Hematopoietic multipotent progenitor cell treated with erythropoietin and hydrocortisone succinate and interleukin-3 and kit ligand, for 6 days (in vitro differentiated cells): Measurements from ENCODE around the gene ENOX1.
"Not testable (repeated sequence)": the region's sequence is repeated elsewhere in the genome, so short reads cannot be mapped to it uniquely, and the experiment has no call there.

Experiments used
- DNase-seq: peaks from one replicate; pipeline ENCODE4 v3.0.0-alpha.2; 2015

ENOX1 gene

GRCh38 chr13:43786766-43787517 lies at the start of gene ENOX1:
ENOX1 (minus strand) TSS chr13:43786972.
- peak; percentile 53 for DNase-seq

DNA sequence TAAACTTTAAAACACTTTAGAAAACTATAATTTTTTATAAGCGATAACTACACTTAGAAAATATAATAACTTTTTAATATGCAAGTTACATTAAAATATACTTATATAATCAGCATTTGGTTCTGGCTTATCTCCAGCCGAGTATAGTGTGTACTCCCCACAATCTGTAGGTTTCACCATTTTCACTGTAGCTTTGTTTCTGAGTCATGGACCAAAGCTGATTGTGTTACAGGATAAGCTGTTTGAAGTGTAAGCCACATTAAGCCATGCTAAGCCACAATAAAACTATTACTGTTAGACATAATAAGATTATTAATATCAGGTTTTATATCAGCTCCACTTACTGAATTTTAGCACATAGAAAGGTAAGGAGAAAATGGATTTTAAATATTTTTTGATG lies 48.9 kb upstream of the ENOX1 start:
- DNase-seq: peak; percentile 77

DNA sequence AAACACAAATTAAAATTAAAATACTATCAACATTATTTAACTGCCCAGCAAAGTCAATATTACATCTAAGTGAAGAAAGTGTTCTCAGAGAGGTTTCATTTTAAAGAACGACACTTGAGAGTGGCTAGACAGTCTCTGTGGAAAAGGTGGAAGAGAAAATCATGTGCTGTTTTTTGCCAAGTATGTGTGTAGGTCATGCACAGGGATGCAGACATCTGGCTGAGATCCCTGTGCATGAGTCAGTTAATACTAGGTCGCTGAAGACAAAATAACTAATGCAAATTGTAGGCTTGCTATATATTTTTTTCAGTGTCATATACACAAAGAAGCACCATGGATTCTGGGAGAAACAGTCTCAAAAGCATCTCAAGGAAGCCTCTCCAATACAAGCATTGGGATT lies 44.3 kb upstream of the ENOX1 start:
- no peak for DNase-seq

DNA sequence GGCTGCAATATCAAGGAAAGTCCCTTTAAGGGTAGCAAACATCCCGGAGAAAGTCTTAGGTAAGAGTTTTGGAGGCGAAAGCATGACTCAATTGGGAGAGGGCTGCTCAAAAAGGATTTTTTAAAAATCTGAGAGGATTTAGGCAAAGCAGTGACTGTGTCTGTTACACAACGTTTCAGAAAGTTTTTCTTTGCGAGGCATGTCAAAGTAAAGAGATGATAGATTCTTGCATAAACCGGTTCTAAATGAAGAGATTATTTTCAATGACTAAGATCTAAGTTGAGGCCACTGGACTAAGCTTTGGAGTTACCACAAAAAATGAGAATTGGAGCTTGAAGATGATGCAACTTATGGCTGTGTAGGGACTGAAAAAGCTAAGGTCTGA lies 43.7 kb upstream of the ENOX1 start:
- DNase-seq: peak; percentile 13

DNA sequence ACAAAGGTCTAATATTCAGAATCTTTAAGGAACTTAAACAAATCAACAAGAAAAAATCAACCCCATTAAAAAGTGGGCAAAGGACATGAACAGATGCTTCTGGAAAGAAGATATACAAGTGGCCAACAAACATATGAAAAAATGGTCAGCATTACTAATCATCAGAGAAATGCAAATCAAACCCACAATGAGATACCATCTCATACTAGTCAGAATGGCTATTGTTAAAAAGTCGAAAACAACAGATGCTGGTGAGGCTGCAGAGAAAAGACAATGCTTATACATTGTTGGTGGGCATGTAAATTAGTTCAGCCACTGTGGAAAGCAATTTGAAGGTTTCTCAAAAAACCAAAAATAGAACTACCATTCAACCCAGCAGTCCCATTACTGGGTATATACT lies 37.9 kb upstream of the ENOX1 start:
- not testable (repeated sequence) for DNase-seq

DNA sequence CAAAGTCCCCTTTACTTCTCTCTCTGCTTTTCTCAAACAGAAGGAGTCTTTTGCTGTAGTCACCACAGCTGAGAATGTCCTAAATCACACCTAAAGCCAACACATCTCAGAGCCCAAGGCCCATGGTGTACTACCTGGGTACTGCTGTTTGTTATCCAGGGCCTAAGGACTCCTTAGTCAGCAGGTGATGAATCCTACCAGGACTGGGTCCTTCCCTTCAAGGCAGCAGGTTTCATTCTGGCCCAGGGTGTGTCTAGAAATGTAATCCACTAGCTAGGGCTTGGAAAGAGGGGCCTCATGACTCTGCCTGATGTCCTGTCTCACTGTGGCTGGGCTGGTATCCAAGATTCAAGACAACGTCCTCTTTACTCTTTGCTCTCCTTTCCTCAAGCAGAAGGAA lies 36.2 kb upstream of the ENOX1 start:
- peak; percentile 15 for DNase-seq

GRCh38 chr13:43816401-43816889 lies 29.7 kb upstream of the ENOX1 start:
- no peak for DNase-seq

DNA sequence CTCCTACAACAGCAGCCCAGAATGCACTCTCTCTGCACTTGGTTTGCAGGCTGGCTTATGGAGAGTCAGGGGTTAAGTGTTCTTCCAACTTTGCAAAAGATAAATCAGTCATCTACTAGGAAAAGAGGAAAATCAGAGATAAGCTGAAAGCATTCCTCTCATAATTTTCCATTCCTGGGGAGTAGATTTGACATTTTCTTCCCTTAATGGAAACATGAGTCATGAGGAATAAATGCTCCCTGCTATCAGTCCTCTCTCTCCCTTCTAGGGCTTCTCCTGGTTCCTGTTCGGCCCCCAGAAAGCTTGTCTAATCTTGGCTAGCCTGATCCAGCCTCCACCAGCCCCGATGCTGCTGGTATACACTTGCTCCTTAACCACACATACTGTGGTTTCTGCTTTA lies 28.4 kb upstream of the ENOX1 start:
- no peak for DNase-seq

DNA sequence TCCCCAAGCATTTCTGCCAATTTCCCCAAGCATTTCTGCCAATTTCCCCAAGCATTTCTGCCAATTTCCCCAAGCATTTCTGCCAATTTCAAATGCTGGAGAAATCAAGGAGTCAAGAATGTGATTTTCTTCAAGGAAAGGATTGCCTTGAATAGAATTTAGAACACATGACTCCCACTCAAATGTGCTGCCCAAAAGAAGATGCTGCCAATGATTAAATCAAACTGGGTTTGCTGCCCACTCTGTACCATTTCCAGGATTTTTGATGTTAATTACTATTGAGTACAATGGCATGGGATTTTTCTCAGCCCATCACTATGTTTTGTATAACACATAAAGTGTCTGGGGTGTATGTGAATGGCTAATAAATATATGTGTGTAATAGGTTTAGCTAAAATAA lies 21.9 kb upstream of the ENOX1 start:
- no peak for DNase-seq

DNA sequence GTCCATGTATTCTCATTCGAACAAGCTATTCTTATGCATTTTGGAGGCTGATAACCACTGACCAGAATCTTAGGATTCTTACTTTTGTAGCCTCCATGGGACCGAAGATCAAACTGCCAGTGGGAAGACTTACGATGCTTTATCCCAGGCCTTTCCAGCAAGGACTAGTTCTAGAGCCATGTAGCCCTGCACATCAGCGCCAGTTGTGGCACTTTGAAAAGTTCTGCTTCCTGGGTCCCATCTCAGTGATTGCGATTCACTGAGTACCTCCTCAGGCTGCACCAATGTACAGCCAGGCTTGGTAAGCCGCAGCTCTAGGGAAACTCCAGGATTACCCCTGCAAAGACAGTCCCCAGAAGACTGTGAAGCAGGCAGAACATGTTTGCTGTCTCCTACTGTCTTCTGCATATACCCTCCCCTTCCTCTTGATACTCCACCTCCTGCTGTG lies 18.9 kb upstream of the ENOX1 start:
- no peak for DNase-seq

DNA sequence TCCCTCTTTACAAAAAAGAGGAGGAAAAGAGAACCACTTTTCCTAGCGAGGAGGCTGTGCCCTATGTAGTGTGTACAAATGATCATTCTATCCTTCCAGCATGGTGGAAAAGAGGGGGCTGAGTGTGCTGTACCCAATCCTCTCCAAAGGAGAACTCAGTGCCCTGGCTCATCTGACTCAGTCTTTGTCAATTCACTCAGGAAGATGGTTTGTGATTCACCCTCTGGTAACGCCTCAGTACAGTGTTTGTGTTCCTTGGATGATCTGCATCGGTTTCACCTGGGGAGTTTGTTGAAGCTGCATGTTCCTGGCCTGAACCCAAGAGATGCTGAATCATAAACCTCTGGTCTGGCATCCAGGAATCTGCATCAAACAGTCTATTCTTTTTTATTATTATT lies 18.3 kb upstream of the ENOX1 start:
- DNase-seq: no peak

- peak; percentile 81 for DNase-seq
Observed at GRCh38 chr13:43804461-43805070, 17.8 kb upstream of the ENOX1 start.

- no peak for DNase-seq
Observed at GRCh38 chr13:43802511-43802910, 15.7 kb upstream of the ENOX1 start.

- no peak for DNase-seq
Observed at GRCh38 chr13:43800828-43801227, 14.1 kb upstream of the ENOX1 start.

DNA sequence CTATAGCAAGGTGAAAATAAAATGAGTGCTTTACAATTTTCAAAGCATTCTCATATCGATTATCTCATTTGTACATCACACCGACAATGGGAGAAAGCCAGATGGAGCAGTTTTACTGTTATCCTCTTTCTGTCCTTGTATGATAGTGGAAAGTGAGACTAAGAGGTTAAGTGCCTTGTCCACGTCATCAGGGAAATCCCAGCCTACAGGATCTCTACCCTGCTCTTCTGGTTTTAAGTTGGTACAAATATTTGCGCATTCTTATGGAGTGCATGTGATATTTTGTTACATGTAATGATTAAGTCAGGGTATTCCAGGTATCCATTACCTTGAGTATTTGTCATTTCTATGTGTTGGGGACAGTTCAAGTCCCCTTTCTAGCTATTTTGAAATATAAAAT lies 12.4 kb upstream of the ENOX1 start:
- no peak for DNase-seq

- DNase-seq: no peak
Observed at GRCh38 chr13:43797869-43798268, 11.1 kb upstream of the ENOX1 start.

DNA sequence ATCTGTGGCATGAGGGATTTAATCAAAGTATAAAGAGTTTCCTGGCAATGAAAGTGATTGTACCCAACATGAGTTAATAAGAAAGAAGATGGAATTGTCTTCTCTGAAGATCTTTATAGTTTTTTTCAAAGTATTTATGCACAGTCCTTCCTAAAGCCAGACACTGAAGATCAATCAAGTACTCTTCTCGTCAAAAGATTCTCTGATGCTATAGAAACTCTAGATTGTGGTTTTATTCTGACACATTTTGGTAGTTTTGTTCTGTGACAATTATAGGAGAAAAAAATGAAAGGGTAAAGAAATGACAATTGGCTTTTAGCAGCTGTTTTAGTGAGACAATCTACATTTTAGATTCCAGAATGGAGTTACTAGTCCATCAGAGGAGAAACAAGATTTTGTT lies 10.4 kb upstream of the ENOX1 start:
- no peak for DNase-seq

DNA sequence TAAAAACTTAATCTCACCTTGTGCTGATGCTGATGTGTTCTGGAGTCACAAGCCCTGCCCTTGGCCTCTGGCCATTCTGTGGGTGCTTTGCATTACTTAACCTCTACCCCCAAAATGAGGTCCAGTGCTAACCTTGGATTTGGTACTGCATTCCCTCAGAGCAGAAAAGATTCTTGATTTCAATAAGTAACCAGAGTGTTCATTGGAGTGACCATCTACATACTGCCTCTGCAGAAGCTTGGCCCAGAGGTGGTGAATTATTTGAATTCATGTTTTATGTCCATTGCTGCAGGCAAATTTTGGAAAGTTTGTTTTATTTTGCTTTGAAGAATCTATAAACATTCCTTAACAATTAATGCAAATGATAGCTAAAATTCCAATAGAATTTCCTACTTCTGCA lies 7.6 kb upstream of the ENOX1 start:
- no peak for DNase-seq

DNA sequence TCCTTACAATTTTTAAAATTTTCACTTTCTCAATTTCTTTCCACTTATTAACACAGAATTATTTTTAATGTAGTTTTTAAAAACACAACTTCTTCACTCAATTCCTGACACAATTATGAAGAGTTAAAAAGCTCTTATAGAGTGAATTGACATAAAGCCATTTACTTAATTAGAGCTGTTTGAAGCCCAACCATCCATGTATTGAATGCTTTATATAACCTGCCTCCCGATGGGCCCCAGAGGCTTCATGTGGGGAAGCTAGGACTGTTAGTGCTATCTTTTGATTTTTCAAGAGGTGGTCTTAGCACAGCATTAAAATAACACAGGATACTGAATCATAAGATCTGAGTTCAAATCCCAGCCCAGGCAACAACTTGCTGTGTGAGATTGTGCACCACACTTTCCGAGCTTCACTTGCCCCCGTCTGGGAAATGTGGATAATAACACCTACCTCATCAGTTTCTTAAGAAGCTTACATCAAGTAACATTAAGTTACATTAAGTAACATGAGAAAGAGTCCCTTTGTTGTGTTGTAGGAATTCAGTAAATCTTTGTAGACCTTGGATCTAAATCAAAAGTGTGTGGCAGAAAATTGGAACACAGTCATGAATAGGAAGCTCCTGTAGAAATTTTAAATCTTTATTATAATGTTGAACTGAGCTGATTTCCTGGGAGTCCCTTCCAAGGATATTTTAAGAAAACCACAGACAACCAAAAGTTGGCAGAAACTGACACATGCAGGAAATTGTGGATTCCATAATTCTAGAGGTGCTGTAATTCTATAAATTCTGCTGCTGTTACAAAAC lies 5.5 kb upstream of the ENOX1 start:
- no peak for DNase-seq

- DNase-seq: peak; percentile 13
Observed at GRCh38 chr13:43787997-43788396, 1.2 kb upstream of the ENOX1 start.

DNA sequence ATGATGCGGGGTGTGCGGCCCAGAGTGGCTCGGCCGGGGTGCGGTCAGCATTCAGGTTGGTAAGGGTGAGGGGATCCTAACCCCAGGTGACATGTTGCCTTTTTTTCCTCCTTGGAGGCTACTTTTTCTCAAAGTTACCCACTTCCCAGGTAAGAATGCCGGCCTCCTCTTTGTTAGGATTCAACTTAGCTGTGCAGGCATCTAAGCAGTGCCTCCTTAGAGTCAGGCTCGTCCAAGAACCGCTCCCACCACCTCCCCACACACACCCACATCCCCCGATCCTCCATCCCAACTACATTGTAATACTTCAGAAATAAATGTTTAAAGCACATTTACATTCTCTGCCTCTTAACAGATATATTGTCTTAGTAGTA lies 733 bp upstream of the ENOX1 start:
- DNase-seq: no peak

GRCh38 chr13:43786472-43786765 lies 353 bp downstream of the ENOX1 start:
- no peak for DNase-seq

GRCh38 chr13:43785650-43786471 lies 911 bp downstream of the ENOX1 start:
- peak; percentile 37 for DNase-seq
